Measurements from ENCODE around the gene CRYBA2. TPM values are rescaled to one million over a fixed set of nuclear protein-coding genes. Genes with fewer than 3 reads are reported as not detected.

Gene CRYBA2
- total RNA-seq, 8 experiments from 2014 or later, result 0.81 to 11.2 (median 0.87) TPM; not detected in 5

- Histone ChIP-seq H3K4me3 (peak overlapping the region; percentile 7 to 21 (median 17)), H3K27ac (no peak overlapping the region), H3K4me1 (replicated peaks in 1 of 2) (peaks cover 5 to 10% of the 10 kb centered on the region in 2 donors)
- WGBS, 10 experiments, result 0 to 4% (median 0%) methylated on average over 1 to 15 of the region's 72 CpGs; no CpG with 5 or more reads in 4 of the 10 experiments
- in situ Hi-C loops (cut with MboI; ENCODE audit: low pct_unique_long_range_greater_than_20kb in 2 of 9, low sequenced_read_pairs in 9 of 9, unreplicated experiment in 9 of 9), result loop anchor here in 1 of 9 experiments (25.0 kb wide), 1 partner anchor 135 kb away; no protein-coding TSS in a partner anchor
- peak; percentile 56 to 89 (median 67) for ATAC-seq (replicated peaks in 6 of 8)
Measured at GRCh38 chr2:219002395-219003266, 9.4 kb upstream of the CRYBA2 start.

DNA sequence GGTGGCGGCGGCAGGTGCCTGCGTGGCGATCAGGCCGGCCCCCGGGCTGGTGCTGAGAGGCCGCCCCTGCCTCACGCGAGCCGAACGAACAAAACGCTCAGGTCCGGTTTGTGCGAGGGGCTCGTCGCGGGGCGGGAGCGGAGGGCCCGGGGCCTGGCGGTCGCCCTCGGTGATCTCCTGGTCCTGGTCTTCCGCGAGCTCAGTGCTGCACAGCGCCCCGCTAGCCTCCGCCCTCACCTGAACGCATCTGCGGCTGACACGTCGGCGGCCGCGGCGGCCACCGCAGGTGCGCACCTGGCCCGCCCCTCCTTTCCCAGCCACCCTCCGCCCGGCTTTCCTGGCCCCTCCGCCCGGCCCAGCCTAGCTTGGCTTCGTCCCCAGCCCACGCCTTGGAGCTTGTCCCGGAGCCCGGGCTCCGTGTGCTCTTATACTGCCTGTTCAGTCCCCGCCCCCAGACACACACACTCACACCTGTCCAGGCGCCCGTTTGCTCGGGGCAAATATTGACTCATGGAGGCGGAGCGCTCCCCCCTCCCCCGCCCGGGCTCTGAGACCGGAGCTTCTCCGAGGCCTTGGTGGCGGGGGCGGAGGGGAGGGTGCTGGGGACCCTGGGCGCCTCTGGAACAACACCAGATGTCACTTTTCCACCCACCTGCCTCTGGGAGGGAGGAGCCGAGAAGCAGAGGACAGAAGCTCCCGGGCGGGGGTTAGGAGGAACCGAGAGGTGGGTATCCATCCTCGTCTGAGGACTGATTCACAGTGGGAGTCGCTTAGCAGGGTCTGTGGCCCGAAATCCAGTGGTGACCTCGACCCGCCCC is 8.6 kb upstream of the CRYBA2 start:
- in situ Hi-C loops (cut with MboI; ENCODE audit: low pct_unique_long_range_greater_than_20kb in 2 of 9, low sequenced_read_pairs in 9 of 9, unreplicated experiment in 9 of 9), result loop anchor here in 1 of 9 experiments (25.0 kb wide), 1 partner anchor 136 kb away; no protein-coding TSS in a partner anchor
- Histone ChIP-seq H3K4me3 (peak overlapping the region in 2 of 5 donors; percentile 21), H3K4me1 (replicated peaks in 1 of 2) (peaks cover 5 to 10% of the 10 kb centered on the region in 2 donors), H3K27ac (no peak overlapping the region)
- peak in 7 of 8 experiments; percentile 9 to 67 (median 50) for ATAC-seq (replicated peaks in 6 of 8)
- 0 to 4% (median 0%) methylated on average over 1 to 5 of the region's 70 CpGs; no CpG with 5 or more reads in 7 of the 10 experiments for WGBS, 10 experiments

GRCh38 chr2:219001100-219001576 is 7.9 kb upstream of the CRYBA2 start:
- in situ Hi-C loops (cut with MboI; ENCODE audit: low pct_unique_long_range_greater_than_20kb in 2 of 9, low sequenced_read_pairs in 9 of 9, unreplicated experiment in 9 of 9), result loop anchor here in 1 of 9 experiments (25.0 kb wide), 1 partner anchor 136 kb away; no protein-coding TSS in a partner anchor

DNA sequence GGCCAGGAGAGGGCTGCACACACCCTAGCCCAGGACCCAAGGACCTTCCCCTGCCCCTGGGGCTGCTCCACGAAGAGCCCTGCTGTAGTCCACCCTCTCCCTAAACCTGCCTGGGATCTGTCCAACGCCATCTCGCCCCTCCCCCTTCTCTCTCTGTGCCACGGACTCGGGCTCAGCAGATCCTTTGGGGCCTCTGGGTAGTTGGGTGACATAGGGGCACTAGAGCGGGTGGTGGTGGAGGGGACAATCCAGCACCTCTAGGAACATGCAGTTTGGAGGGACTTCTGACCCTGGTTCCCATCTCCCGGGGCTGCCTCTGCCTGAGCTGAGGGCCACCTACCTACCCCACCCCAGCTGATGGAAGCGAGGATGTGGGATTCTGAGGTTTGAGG is 7.3 kb upstream of the CRYBA2 start:
- Histone ChIP-seq H3K4me3 (no peak overlapping the region), H3K27ac (no peak overlapping the region), H3K4me1 (replicated peaks in 1 of 2) (peaks cover 5 to 10% of the 10 kb centered on the region in 2 donors)
- no peak for ATAC-seq (replicated peaks in 6 of 8)
- in situ Hi-C loops (cut with MboI; ENCODE audit: low pct_unique_long_range_greater_than_20kb in 2 of 9, low sequenced_read_pairs in 9 of 9, unreplicated experiment in 9 of 9), result loop anchor here in 1 of 9 experiments (25.0 kb wide), 1 partner anchor 137 kb away; no protein-coding TSS in a partner anchor
- WGBS, 10 experiments, result 0 to 60% (median 23%) methylated on average over 1 to 5 of the region's 8 CpGs; no CpG with 5 or more reads in 5 of the 10 experiments

More at GRCh38 chr2:219001100-219001576, 7.9 kb upstream of the CRYBA2 start:
- 0 to 5% (median 4%) methylated on average over 1 to 11 of the region's 26 CpGs; no CpG with 5 or more reads in 5 of the 10 experiments for WGBS, 10 experiments
- Histone ChIP-seq H3K4me3 (peak overlapping the region in 1 of 5 donors; percentile 17), H3K27ac (no peak overlapping the region), H3K4me1 (replicated peaks in 1 of 2) (peaks cover 5 to 10% of the 10 kb centered on the region in 2 donors)
- ATAC-seq (replicated peaks in 6 of 8), result peak in 4 of 8 experiments; percentile 2 to 26 (median 22)

DNA sequence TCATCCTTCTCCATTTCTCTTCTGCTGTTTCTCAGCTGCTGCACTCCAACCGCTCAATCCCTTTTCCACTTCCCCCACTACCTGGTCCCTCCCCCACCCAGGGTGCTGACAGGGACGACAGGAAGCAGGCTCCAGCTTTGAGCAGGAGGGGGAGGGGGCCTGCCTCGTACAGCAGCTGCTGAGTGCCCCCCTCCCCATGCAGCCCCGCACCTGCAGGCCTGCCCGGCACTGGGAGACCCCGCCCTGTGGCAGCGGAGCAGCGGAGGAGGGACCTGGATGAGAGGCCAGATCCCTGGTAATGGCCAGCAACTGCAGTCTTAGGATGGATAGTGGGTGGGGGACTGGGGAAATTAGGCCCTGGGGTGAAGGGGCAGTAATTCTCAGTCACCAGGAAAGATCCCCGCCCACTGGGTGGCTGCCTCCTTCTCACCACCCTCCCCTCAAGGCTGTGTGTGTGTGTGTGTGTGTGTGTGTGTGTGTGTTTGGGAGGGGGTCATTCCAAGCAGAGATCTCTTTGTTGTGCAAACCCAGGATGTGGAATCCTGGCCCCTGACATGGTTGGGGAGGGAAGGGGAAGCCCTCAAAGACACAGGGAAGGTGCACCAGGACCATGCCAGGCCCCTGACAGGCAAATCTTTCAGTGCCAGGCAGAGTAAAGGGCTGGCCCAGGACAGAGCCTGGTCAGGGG is 6.8 kb upstream of the CRYBA2 start:
- WGBS, 10 experiments, result 0% methylated on average over 1 to 2 of the region's 9 CpGs; no CpG with 5 or more reads in 7 of the 10 experiments
- H3K4me3 ChIP-seq, result no peak overlapping the region
- H3K27ac ChIP-seq, result no peak overlapping the region
- ATAC-seq (replicated peaks in 6 of 8), result no peak
- H3K4me1 ChIP-seq (replicated peaks in 1 of 2), result peaks cover 5 to 10% of the 10 kb centered on the region in 2 donors
- in situ Hi-C loops (cut with MboI; ENCODE audit: low pct_unique_long_range_greater_than_20kb in 2 of 9, low sequenced_read_pairs in 9 of 9, unreplicated experiment in 9 of 9), result loop anchor here in 1 of 9 experiments (25.0 kb wide), 1 partner anchor 137 kb away; no protein-coding TSS in a partner anchor

DNA sequence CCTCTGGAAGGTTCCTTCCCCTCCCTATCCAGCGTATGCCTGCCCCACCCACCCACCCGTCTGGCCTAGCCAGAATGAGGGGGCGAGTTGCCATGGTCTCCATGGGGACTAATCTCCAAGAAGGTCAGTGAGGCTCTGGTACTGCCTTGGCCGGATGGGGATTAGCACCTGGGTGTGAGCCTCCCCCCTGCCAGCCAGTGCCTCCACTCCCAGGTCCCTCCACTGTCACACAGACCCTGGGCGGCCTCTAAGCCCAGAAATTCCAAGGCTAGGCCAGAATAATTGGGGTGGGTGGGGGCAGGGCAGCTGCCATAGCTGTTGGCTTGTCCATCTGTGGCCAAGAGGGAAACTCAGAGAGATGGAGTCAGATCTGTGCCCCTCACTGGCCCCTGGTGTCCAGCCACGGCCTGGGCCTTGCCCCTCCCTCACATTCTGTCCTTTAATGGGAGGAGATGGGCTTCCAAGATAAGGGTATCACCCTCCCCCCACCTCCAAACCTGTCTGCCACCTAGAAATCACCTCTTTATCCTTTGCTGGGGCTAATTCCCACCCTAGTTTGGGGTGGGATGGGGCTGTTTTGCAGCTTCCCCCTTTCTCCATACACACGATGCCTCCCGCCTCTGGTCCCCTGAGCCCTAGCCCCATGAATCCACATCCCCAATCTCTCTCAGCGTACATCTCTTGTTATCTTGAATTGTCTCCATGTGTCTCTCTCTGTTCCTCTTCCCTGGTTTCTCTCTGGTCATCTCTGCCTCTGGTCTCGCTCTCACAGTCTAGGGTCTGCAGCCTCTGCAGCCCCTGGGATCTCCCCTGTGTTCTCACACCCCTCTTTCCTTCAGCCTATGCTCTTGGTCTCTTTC is 6.0 kb upstream of the CRYBA2 start:
- in situ Hi-C loops (cut with MboI; ENCODE audit: low pct_unique_long_range_greater_than_20kb in 2 of 9, low sequenced_read_pairs in 9 of 9, unreplicated experiment in 9 of 9), result no loop called here
- WGBS, 10 experiments, result 13 to 71% (median 20%) methylated on average over 1 to 3 of the region's 10 CpGs; no CpG with 5 or more reads in 5 of the 10 experiments
- Histone ChIP-seq H3K27ac (no peak overlapping the region), H3K4me3 (no peak overlapping the region), H3K4me1 (replicated peaks in 1 of 2) (peaks cover 5 to 10% of the 10 kb centered on the region in 2 donors)
- no peak for ATAC-seq (replicated peaks in 6 of 8)

GRCh38 chr2:218998414-218999002 is 5.3 kb upstream of the CRYBA2 start:
- H3K4me1 ChIP-seq (replicated peaks in 1 of 2), result peaks cover 8 to 13% of the 10 kb centered on the region in 2 donors
- in situ Hi-C loops (cut with MboI; ENCODE audit: low pct_unique_long_range_greater_than_20kb in 2 of 9, low sequenced_read_pairs in 9 of 9, unreplicated experiment in 9 of 9), result no loop called here
- no peak for ATAC-seq (replicated peaks in 6 of 8)
- no peak overlapping the region for H3K27ac ChIP-seq
- WGBS, 10 experiments, result 46 to 82% (median 67%) methylated on average over 9 to 12 of the region's 12 CpGs; no CpG with 5 or more reads in 7 of the 10 experiments
- H3K4me3 ChIP-seq, result no peak overlapping the region

DNA sequence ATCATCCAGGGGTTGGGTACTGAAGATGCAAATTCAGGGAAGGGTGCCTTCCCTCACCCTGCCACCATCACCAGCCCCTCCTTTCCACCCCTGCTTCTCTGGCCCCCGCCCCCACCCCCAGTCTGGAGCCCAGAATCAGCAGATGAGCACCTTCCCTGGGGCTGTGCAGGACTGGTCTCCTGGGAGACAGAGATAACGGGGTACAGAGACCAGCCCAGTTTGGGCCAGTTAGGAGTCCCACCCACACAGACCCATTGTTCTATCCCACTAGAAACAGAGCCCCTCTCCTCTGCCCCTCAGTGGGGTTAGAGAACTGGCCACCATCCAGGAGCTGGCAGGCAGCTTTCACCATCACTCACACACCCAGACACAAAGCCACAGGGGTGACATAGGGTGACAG is 4.5 kb upstream of the CRYBA2 start:
- in situ Hi-C loops (cut with MboI; ENCODE audit: low pct_unique_long_range_greater_than_20kb in 2 of 9, low sequenced_read_pairs in 9 of 9, unreplicated experiment in 9 of 9), result no loop called here
- no peak for ATAC-seq (replicated peaks in 6 of 8)
- peaks cover 9 to 13% of the 10 kb centered on the region in 2 donors for H3K4me1 ChIP-seq (replicated peaks in 1 of 2)
- H3K4me3 ChIP-seq, result no peak overlapping the region
- no CpG with 5 or more reads among the region's 2 CpGs for WGBS, 10 experiments
- no peak overlapping the region for H3K27ac ChIP-seq

DNA sequence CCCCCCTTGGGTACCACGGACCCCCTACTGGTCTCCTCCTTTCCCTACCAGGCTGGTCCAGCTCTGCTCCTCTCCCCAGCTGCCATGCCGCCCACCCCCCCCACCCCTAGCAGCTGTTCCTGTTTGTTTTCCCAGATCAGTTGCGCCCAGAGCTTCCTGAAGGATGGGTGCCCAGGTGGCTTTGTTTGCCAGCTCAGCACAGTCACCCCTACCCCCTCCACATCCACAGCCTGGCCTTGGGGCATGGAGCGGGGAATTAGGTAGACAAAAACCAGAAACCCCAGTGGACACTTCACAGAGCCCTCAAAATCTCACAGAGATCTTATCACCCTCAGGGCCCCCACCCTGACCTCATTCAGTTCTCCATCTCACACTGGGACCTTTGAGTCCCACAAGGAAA is 3.7 kb upstream of the CRYBA2 start:
- 100% methylated on average over 1 of the region's 4 CpGs; no CpG with 5 or more reads in 9 of the 10 experiments for whole genome bisulfite sequencing, 10 experiments
- Histone ChIP-seq H3K27ac (no peak overlapping the region), H3K4me3 (no peak overlapping the region), H3K4me1 (replicated peaks in 1 of 2) (peaks cover 3 to 11% of the 10 kb centered on the region in 2 donors)
- in situ Hi-C loops (cut with MboI; ENCODE audit: low pct_unique_long_range_greater_than_20kb in 2 of 9, low sequenced_read_pairs in 9 of 9, unreplicated experiment in 9 of 9), result no loop called here
- ATAC-seq (replicated peaks in 6 of 8), result no peak

DNA sequence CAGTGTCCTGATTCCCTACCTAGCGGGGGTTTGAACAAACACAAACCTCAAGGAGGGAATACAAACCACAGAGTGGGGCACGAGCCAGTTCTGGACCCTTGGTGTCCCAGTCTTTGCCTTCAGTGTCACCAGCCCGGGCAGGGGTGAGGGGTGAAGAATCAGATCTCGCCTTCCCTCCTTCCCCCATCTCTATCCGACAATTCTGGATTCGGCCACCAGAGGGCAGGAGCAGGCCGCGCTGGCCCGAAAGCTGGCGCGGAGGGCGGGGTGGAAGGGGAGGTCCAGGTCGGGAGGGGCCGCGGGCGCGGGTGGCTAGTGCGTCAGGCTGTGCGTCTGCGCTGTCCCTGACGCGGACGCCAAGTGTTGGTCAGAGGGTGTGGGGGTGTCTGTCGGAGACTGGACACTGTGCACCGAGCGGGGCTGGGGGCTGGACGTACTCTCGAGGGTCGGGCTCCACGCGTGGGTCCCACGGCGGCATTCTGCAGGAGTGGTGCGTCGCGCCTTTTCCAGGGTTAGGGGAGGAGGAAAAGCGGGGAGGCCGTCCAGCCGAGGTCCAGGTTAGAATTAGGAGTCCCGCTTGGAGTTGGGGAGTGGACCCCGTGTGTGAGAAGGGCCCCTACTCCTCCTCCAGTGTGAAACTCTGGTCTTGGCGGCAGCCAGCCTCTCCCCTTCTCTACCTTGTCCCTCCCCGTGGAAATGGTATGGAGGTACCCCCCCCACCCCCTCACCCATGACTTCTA is 2.9 kb upstream of the CRYBA2 start:
- peaks cover 3 to 8% of the 10 kb centered on the region in 2 donors for H3K4me1 ChIP-seq (replicated peaks in 1 of 2)
- peak; percentile 77 to 89 (median 88) for ATAC-seq (replicated peaks in 6 of 8)
- in situ Hi-C loops (cut with MboI; ENCODE audit: low pct_unique_long_range_greater_than_20kb in 2 of 9, low sequenced_read_pairs in 9 of 9, unreplicated experiment in 9 of 9), result no loop called here
- 1% methylated on average over 13 of the region's 43 CpGs; no CpG with 5 or more reads in 9 of the 10 experiments for WGBS, 10 experiments
- H3K27ac ChIP-seq, result no peak overlapping the region
- peak overlapping the region; percentile 17 to 37 (median 22) for H3K4me3 ChIP-seq
